Measurements from ENCODE around the gene INTS4.

- TF ChIP-seq CTCF (conservative IDR thresholded peaks at IDR 0.05) (no peak), ZFX (IDR thresholded peaks at IDR 0.05) (no peak)
These were observed 122.6 kb downstream of the INTS4 start for GRCh38 chr11:77871855-77872254.

Data from C4-2B (cell line).